Astrocyte (in vitro differentiated cells and primary cell): ENCODE results near the gene NLE1. TPM values are rescaled to one million over a fixed set of nuclear protein-coding genes. Genes with fewer than 3 reads are reported as not detected.

Source experiments
- DNase-seq: peaks from one replicate; pipeline ENCODE4 v3.0.0-alpha.2; 2010; ENCODE audit warnings: low read depth
- FAIRE-seq: peaks from 2 replicates; lab custom pipeline; 2011; peaks lifted over from hg19 to GRCh38; lab: Jason Lieb, UNC
- H2AFZ ChIP-seq: 2 replicates; pipeline ENCODE4 v1.6.0; 2012; ENCODE audit warnings: low read depth, low read length, inconsistent platforms
- H3K27ac ChIP-seq: 2 replicates; pipeline ENCODE4 v1.5.1; 2011; ENCODE audit warnings: low read depth, low read length, inconsistent platforms
- H3K27me3 ChIP-seq: 2 replicates; pipeline ENCODE4 v1.6.0; 2011; ENCODE audit warnings: low read length, inconsistent platforms; ENCODE audit not compliant: insufficient read depth
- H3K36me3 ChIP-seq: 2 replicates; pipeline ENCODE4 v1.5.1; 2011; ENCODE audit warnings: low read length, inconsistent platforms; ENCODE audit not compliant: insufficient read depth
- H3K4me1 ChIP-seq: 2 replicates; pipeline ENCODE4 v1.5.1; 2011; ENCODE audit warnings: low read length, inconsistent platforms; ENCODE audit not compliant: insufficient read depth
- H3K4me2 ChIP-seq: 2 replicates; pipeline ENCODE4 v1.6.0; 2012; ENCODE audit warnings: low read length, inconsistent platforms
- H3K4me3 ChIP-seq: 2 replicates; pipeline ENCODE4 v1.5.1; 2011; ENCODE audit warnings: low read depth, mild to moderate bottlenecking, low read length, inconsistent platforms; ENCODE audit not compliant: insufficient read depth
- H3K79me2 ChIP-seq: 2 replicates; pipeline ENCODE4 v1.6.0; 2012; ENCODE audit warnings: mild to moderate bottlenecking, low read length, inconsistent platforms; ENCODE audit not compliant: insufficient read depth
- H3K9ac ChIP-seq: 2 replicates; pipeline ENCODE4 v1.6.0; 2012; ENCODE audit warnings: mild to moderate bottlenecking, low read length, inconsistent platforms
- H3K9me3 ChIP-seq: 2 replicates; pipeline ENCODE4 v1.5.1; 2012; ENCODE audit warnings: low read depth, mild to moderate bottlenecking, low read length, inconsistent platforms; ENCODE audit not compliant: insufficient read depth
- H4K20me1 ChIP-seq: 2 replicates; pipeline ENCODE4 v1.6.0; 2012; ENCODE audit warnings: low read length, inconsistent platforms; ENCODE audit not compliant: insufficient read depth
- H3K27ac Mint-ChIP-seq: one replicate; pipeline ENCODE4 v1.8.0; 2021; ENCODE audit warnings: mild to moderate bottlenecking, mixed read lengths; ENCODE audit not compliant: unreplicated experiment
- H3K27me3 Mint-ChIP-seq: one replicate; pipeline ENCODE4 v1.8.0; 2021; ENCODE audit warnings: low read depth, mixed read lengths; ENCODE audit not compliant: unreplicated experiment
- H3K36me3 Mint-ChIP-seq: one replicate; pipeline ENCODE4 v1.8.0; 2021; ENCODE audit warnings: low read depth, mixed read lengths; ENCODE audit not compliant: unreplicated experiment
- H3K4me1 Mint-ChIP-seq: one replicate; pipeline ENCODE4 v1.8.0; 2021; ENCODE audit warnings: low read depth, mixed read lengths; ENCODE audit not compliant: unreplicated experiment
- H3K4me3 Mint-ChIP-seq: one replicate; pipeline ENCODE4 v1.8.0; 2021; ENCODE audit warnings: mild to moderate bottlenecking, moderate library complexity, mixed read lengths; ENCODE audit not compliant: unreplicated experiment
- H3K9me3 Mint-ChIP-seq: one replicate; pipeline ENCODE4 v1.8.0; 2021; ENCODE audit warnings: mild to moderate bottlenecking, mixed read lengths; ENCODE audit not compliant: unreplicated experiment
- CTCF ChIP-seq: IDR thresholded peaks from 2 replicates; pipeline ENCODE4 v1.5.1; 2011; ENCODE audit warnings: low read depth, mild to moderate bottlenecking, inconsistent platforms, low read length, moderate library complexity; ENCODE audit not compliant: insufficient read depth
- EZH2 ChIP-seq: IDR thresholded peaks from 2 replicates; pipeline ENCODE4 v1.6.1; 2012; ENCODE audit warnings: mild to moderate bottlenecking, low read length, inconsistent platforms; ENCODE audit not compliant: insufficient read depth
- total RNA-seq: library from RNA; stranded (reverse); gene quantifications from 2 replicates; pipeline ENCODE4 v1.2.1, GENCODE V29; 2021

NLE1 gene
- total RNA-seq, 1 donor from 2014 or later, result 19.8 TPM

DNA sequence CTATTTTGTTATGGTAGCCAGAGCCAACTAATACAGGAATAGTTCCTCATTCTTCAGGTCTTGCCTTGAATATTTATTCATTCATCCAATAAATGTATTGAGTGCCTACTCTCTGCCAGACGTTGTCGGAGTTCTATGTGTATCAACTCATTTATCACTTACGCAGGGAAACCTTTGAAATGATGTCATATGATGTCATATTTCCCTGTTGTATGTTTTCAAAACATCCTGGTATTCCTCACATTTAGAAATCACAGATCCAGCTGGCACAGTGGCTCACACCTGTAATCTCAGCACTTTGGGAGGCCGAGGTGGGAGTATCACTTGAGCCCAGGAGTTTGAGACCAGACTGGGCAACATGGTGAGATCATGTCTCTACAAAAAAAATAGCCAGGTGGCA is 2.7 kb upstream of the NLE1 start:
- H3K27me3 Mint-ChIP-seq, result peaks cover 19% of the 10 kb centered on the region
- H3K4me1 Mint-ChIP-seq, result peaks cover 2% of the 10 kb centered on the region
- DNase-seq (no peak), FAIRE-seq (no peak)
- TF ChIP-seq EZH2, result no peak
- Histone ChIP-seq H4K20me1 (peaks cover 1% of the 10 kb centered on the region), H3K4me1 (peaks cover 8% of the 10 kb centered on the region), H3K36me3 (no peaks in the 10 kb centered on the region), H3K4me2 (no peak overlapping the region), H3K9me3 (no peaks in the 10 kb centered on the region), H3K79me2 (peaks cover 20% of the 10 kb centered on the region), H3K27me3 (peaks cover 9% of the 10 kb centered on the region), H2AFZ (no peak overlapping the region), H3K9ac (no peak overlapping the region), H3K27ac (no peak overlapping the region), H3K4me3 (no peak overlapping the region)
- no peaks in the 10 kb centered on the region for H3K36me3 Mint-ChIP-seq
- H3K9me3 Mint-ChIP-seq, result peaks cover 2% of the 10 kb centered on the region
- H3K27ac Mint-ChIP-seq, result no peak overlapping the region
- no peak overlapping the region for H3K4me3 Mint-ChIP-seq

DNA sequence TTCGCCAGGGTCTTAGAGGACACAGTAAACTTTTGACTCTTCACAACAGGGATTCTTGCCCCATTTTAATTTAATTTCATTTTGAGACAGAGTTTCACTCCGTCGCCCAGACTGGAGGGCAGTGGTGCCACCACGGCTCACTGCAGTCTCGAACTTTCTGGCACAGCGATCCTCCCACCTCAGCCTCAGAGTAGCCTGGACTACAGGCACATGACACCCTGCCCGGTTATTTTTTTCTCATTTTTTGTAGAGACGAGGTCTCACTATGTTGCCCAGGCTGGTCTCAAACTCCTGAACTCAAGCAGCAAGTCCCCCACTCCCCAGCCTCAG is 329 bp upstream of the NLE1 start:
- FAIRE-seq, result no peak

GRCh38 chr17:35138218-35138617 is 3.9 kb downstream of the NLE1 start:
- Mint-ChIP-seq H3K27me3 (no peaks in the 10 kb centered on the region), H3K4me3 (no peak overlapping the region), H3K4me1 (no peaks in the 10 kb centered on the region), H3K36me3 (peaks cover 24% of the 10 kb centered on the region), H3K9me3 (peaks cover 2% of the 10 kb centered on the region), H3K27ac (no peak overlapping the region)
- H3K9ac ChIP-seq, result no peak overlapping the region
- peaks cover 12% of the 10 kb centered on the region for H4K20me1 ChIP-seq
- peaks cover 27% of the 10 kb centered on the region for H3K79me2 ChIP-seq
- DNase-seq (no peak), FAIRE-seq (no peak)
- TF ChIP-seq EZH2 (no peak), CTCF (no peak)
- H3K4me3 ChIP-seq, result no peak overlapping the region
- no peak overlapping the region for H3K4me2 ChIP-seq
- H3K9me3 ChIP-seq, result no peaks in the 10 kb centered on the region
- no peaks in the 10 kb centered on the region for H3K27me3 ChIP-seq
- H3K36me3 ChIP-seq, result peaks cover 46% of the 10 kb centered on the region
- H3K4me1 ChIP-seq, result peaks cover 8% of the 10 kb centered on the region
- H3K27ac ChIP-seq, result no peak overlapping the region
- no peak overlapping the region for H2AFZ ChIP-seq

More for the DNA sequence above, 329 bp upstream of the NLE1 start:
- Histone ChIP-seq H3K4me2 (peak overlapping the region; percentile 99), H3K4me3 (peak overlapping the region; percentile 100), H3K79me2 (peaks cover 27% of the 10 kb centered on the region), H3K27ac (no peak overlapping the region), H2AFZ (no peak overlapping the region), H3K4me1 (peaks cover 8% of the 10 kb centered on the region), H4K20me1 (peaks cover 12% of the 10 kb centered on the region), H3K36me3 (peaks cover 15% of the 10 kb centered on the region), H3K27me3 (peaks cover 8% of the 10 kb centered on the region), H3K9ac (peak overlapping the region; percentile 93), H3K9me3 (no peaks in the 10 kb centered on the region)
- no peak for DNase-seq
- H3K4me3 Mint-ChIP-seq, result peak overlapping the region; percentile 91
- H3K27me3 Mint-ChIP-seq, result peaks cover 14% of the 10 kb centered on the region
- H3K36me3 Mint-ChIP-seq, result no peaks in the 10 kb centered on the region
- peak overlapping the region; percentile 62 for H3K27ac Mint-ChIP-seq
- TF ChIP-seq EZH2 (no peak), CTCF (no peak)
- peaks cover 2% of the 10 kb centered on the region for H3K9me3 Mint-ChIP-seq
- H3K4me1 Mint-ChIP-seq, result peaks cover 2% of the 10 kb centered on the region
